ENCODE data around the gene MBTD1.

DNA sequence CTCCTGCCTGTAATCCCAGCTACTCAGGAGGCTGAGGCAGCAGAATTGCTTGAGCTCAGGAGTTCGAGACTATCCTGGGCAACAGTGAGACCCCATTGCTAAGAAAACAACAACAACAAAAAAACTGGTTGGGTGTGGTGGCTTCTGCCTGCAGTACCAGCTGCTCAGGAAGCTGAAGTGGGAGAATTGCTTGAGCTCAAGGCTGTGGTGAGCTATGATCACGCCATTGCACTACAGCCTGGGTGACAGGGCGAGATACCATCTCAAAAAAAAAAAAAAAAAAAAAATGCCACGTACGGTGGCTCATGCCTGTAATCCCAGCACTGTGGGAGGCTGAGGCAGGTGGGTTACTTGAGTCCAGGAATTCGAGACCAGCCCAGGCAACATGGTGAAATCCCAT lies 59.6 kb downstream of the MBTD1 start:
- no peak for TF ChIP-seq CTCF (IDR thresholded peaks at IDR 0.05)
- TF ChIP-seq POLR2A (IDR thresholded peaks at IDR 0.05): no peak

Data from heart left ventricle (tissue), 13 donors.